Gastroesophageal sphincter (tissue), 3 donors: ENCODE measurements around the gene GPATCH8.

Experiments
- CTCF ChIP-seq, 4 experiments: fragments of 200-600 bp in 2 of 4; fragments of 450-650 bp in 2 of 4; sonication (generic) in 1 of 4; IDR thresholded peaks; one replicate each; pipeline ENCODE4 v1.5.1; 2017 to 2019; ENCODE audit warnings: antibody characterized with exemption in 4 of 4, mild to moderate bottlenecking in 2 of 4, moderate library complexity in 2 of 4
- POLR2A ChIP-seq, 2 donors: fragments of 450-650 bp; IDR thresholded peaks; one replicate each; pipeline ENCODE4 v1.6.1; 2017; ENCODE audit warnings: antibody characterized with exemption in 2 of 2, mild to moderate bottlenecking in 2 of 2, moderate library complexity in 1 of 2
- POLR2AphosphoS5 ChIP-seq: sonication (generic); formaldehyde crosslinking; IDR thresholded peaks from one replicate; pipeline ENCODE4 v1.6.1; 2017; ENCODE audit warnings: antibody characterized with exemption

GRCh38 chr17:44351464-44351863, 151.7 kb downstream of the GPATCH8 start:
- no peak for TF ChIP-seq CTCF (IDR thresholded peaks at IDR 0.05)
- no peak for TF ChIP-seq POLR2AphosphoS5
- no peak for TF ChIP-seq POLR2A (IDR thresholded peaks at IDR 0.05)
